Measurements from ENCODE around the gene SRSF10.

DNA sequence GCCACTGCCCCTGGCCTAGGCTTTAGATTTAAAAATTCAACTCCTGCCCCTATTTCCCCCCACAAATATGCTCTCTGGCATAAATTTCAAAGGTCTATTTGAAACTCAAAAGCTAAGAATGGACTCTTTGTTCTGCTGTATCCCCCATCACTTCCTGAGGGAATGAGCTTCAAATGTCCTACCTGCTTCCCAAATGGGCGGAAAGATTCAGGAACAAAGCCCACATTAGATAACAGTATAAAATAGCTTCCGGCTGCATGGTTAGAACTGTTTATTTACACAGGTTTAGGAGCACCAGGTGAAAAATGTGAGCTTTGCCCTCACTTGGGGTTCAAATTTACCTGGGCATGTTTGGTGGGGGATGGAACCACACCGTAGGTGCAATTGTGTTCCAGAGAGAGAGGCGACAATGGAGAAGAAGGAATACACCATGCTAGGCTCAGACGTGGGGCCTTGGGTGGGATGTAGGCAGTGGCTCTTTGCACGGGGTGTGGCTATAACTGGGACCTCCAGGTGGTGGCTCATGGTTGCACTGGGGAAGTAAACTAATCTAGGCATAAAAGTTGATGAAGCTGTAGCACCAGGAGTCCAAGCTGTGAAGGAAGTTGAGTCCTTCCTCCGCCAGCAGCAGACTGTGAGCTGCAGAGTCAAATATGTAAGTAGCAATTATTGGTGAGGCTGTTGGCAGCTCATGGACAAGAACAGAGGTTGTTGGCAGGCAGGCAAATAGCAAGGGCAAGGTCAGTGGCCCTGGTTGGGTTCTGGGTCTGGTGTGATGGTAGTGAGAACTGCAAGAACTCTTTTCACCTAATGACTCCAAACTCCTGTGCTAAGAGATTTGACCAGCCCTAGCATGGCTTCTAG, 41.5 kb upstream of the SRSF10 start:
- TF ChIP-seq, protein P1, sequence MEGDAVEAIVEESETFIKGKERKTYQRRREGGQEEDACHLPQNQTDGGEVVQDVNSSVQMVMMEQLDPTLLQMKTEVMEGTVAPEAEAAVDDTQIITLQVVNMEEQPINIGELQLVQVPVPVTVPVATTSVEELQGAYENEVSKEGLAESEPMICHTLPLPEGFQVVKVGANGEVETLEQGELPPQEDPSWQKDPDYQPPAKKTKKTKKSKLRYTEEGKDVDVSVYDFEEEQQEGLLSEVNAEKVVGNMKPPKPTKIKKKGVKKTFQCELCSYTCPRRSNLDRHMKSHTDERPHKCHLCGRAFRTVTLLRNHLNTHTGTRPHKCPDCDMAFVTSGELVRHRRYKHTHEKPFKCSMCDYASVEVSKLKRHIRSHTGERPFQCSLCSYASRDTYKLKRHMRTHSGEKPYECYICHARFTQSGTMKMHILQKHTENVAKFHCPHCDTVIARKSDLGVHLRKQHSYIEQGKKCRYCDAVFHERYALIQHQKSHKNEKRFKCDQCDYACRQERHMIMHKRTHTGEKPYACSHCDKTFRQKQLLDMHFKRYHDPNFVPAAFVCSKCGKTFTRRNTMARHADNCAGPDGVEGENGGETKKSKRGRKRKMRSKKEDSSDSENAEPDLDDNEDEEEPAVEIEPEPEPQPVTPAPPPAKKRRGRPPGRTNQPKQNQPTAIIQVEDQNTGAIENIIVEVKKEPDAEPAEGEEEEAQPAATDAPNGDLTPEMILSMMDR (IDR thresholded peaks at IDR 0.05; ENCODE audit: low read depth, low read length) = no peak
- TF ChIP-seq EZH2phosphoT487 (IDR thresholded peaks at IDR 0.05; ENCODE audit: low read depth) = no peak
